ENCODE measurements around the gene ATP10A.

ATP10A gene

DNA sequence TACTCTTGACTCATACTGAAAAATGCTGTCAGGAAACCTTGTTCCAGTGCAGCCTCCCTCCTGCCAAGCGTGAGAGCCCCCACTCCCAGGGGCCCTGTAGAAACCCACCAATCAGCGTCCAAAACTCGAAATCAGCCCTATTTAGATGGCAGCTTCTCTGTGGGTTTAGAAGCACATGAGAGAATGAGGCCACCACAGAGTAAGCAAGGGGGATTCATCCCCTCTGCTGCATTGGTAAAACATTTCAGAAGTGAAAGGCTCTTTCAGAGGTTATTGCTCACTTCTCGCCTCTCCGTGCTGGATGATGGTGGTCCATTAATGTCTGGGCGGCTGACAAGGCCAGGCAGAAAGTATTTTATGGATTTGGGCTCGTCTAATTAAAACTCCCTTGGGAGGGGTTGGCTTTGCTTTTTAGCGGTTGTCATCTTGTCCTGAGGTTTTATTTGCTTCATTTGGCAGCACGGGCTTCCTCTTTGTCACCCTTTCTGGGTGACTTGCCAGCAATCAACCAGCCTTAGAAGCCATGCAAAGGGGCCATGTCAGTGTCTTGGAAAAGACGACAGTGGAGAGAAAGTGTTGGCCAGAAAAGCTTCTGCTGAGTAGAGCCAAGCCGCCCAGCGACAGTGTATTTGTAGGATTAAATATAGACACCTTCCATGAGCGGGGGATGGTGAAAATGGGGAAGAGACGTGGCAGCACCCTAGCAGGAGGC, 145.5 kb downstream of the ATP10A start:
- peak; percentile 11 for DNase-seq (ENCODE audit: low spot score)

- no peak for DNase-seq (ENCODE audit: low spot score)
These were observed 146.0 kb downstream of the ATP10A start for GRCh38 chr15:25717127-25717456.

DNA sequence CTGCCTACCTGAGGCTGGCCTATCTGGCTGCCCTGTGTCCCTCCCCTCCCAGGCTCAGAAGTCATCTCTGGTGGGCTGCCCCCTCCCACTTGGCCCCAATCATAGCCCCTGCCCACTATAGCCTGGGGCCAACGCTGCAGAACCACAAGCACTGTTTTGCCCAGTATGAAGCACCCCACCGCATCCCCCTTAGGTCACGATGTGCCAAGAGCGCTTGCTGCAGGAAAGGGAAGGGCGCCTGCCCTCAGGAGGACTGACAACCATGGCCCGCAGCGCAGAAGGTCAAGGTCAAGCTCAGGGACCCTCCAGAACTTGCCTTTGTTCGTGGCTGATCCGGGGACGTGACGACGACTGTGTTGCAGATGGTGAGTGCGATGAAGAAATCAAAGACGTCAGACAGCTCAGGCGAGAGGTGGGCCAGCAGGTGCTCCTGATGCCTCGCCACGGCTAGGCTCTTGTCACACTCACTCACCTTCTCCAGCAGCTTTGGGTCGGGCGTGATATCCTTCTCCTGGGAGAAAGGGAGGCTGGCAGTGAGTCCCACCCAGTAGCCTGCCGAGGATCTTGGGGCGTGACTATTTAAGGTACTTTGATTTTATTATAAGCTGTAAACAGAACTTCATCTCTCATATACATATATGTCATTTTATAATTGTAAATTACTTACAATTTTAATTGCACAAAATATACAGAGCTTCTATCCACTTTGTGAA, 146.6 kb downstream of the ATP10A start:
- DNase-seq (ENCODE audit: low spot score) = no peak

DNA sequence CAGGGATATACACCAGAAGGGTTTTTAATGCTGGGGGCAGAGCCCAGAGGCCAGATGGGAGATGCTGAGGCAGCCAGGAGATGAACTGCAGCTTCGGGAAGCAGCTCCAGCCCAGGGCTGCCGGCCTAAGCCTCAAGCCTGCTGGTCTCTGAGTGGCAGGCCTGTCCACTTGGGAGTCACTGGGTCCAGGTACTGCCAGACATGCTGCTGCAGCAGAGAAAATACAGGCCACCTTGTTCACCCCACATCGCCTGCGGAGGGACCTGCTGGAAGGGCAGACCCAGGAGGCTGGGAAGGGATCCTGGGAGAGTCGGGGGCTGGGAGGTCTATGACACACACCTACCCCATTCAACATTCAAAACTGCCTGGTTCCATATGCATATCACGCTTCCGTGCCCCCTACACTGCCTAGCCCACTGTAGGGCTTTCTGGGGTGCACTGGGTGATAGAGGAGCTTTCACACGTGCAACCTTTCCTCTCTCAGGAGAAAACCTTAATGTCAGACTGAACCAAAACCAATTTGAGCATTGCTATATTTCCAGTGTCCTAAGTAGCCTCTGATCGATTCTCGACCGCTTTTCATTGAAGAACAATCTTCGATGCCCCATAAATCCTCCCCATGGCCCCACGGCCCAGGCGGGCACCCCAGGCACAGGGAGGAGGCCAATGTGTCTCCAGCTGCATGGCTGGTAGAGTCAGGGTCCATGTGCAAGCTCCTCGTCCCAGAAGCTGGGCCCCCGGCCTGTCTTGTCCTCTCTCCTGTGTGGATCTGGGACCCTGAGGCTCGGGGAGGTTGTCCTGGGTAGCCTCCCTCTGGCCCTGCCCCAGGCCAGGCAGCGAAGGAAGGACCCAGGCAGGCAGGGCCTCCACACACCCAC, 147.4 kb downstream of the ATP10A start:
- no peak for DNase-seq (ENCODE audit: low spot score)

GRCh38 chr15:25714538-25714840, 148.6 kb downstream of the ATP10A start:
- DNase-seq (ENCODE audit: low spot score) = no peak

- no peak for DNase-seq (ENCODE audit: low spot score)
These were observed 149.2 kb downstream of the ATP10A start for GRCh38 chr15:25713736-25714537.

DNA sequence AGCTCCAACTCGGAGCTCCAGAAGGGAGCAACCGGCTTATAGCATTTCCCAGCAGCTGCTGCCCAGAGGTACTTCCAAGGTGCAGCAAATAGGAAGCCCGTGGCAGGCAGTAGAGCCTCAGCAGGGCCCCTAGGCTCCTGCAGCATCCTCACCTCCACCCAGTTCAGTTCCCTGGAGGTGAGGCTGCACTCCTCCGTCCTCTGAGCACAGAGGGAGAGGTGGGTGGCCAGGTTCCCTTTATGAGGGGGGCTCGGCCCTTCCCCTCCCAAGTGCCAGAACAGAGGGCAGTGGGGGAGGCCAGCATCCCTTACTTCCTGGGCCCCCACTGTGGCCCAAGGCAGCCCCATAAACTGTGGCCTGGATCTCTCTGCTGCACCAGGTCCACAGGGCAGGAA, 150.2 kb downstream of the ATP10A start:
- no peak for DNase-seq (ENCODE audit: low spot score)

- DNase-seq (ENCODE audit: low spot score) = no peak
These were observed 150.8 kb downstream of the ATP10A start for GRCh38 chr15:25712192-25712960.

- DNase-seq (ENCODE audit: low spot score) = no peak
These were observed 151.4 kb downstream of the ATP10A start for GRCh38 chr15:25711691-25712090.

- no peak for DNase-seq (ENCODE audit: low spot score)
These were observed 152.0 kb downstream of the ATP10A start for GRCh38 chr15:25711164-25711563.

GRCh38 chr15:25710184-25710583, 152.9 kb downstream of the ATP10A start:
- DNase-seq (ENCODE audit: low spot score) = peak; percentile 54

DNA sequence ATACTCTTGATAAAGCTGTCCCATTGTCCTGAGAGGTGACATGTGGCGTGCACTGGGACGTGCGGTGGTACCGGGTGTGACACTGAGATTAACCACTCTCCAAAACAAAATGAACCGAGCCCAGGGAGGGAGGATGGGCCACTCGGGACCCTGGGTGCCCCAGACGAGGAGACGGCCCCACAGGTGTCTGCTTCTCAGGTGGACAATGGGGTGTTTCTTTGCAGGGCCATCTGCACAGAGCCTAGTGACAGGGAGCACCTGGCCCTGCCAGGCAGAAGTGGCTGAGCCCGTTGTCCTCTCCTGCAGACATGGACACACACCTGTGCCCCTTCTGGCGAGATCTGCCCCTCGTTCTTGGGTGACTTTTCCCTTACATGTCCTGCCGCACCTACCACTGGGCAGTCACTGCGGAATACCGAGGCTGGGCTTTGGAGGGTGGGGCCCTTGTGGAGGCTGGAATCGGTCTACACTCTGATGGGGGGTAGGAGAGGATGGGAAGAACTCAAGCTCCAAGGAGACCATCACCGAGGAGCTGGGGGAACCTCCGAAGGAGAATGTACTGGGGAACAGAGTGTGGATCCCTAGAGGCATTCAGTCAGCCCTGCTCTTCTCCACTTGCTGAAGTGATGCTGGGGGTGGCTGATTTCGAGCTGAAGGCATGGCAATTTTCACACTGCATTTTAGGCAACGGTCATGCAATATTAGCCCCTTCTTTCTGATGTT, 153.5 kb downstream of the ATP10A start:
- DNase-seq (ENCODE audit: low spot score) = no peak

- DNase-seq (ENCODE audit: low spot score) = no peak
These were observed 154.7 kb downstream of the ATP10A start for GRCh38 chr15:25708391-25708790.

GRCh38 chr15:25707656-25708365, 155.3 kb downstream of the ATP10A start:
- DNase-seq (ENCODE audit: low spot score) = no peak

DNA sequence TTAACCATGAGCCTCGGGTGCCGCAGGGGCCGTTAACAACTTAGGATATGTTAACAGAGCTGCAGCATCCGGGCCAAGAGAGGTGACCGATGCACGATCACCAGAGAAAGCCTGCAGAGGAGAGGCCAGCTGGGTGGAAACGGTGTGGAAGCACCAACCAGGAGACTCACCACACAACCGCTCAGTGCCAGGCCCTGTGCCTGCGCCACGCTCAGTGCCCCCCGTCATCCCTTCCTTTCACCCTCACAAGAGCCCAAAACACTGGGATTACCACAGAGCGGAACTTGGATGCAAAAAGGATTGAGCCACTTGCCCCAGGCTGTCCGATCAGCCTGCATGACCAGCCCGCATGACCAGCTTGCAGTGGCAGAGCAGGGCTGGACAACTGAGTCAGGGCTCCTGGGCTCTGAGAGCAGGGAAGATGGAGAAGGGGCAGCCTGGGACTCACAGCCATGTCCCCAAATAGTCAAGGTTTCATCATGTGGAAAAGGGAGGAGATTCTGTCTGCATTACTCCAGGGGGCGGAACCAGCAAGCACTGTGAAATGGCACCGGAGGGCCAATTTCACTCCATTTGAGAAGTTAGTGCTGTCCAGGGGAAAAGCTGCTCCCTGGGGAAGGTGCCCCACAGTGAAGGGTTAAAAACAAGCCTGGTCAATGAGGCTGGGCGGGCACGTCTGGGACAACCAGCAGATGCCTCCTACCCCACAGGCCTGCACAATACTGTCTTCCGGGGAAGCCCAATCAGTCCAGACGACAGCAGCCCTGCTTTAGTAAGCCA, 156.8 kb downstream of the ATP10A start:
- no peak for DNase-seq (ENCODE audit: low spot score)

DNA sequence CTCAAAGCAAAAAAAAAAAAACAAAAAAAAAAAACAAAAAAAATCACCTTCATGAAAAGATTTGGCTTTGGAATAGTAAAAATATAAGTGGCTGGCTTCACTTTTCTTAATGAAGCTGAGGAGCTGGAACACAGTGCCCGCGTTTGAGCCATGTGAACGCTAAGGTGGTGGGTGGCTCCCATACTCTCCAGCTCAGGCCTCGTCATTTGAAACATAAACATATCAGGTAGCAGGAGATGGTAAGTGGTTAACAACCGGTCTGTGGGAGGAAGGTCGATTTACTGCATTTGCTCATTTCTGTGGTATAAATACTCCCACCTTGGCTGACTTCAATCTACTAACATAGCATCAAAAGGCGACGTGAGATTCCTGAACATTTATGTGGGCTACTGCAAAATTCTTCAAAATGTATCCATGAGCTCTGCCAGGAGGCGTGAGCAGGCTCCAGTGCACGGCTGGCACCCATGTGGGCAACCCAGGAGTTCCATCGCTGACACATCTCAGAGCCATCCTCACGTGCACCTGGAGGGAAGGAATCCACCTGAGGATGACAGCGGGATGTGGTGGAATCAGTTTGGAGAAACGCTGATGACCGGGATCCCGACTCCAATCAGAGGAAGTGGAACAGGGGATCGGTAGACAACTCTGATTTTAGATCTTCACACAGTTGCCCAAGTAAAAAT, 157.6 kb downstream of the ATP10A start:
- no peak for DNase-seq (ENCODE audit: low spot score)

- no peak for DNase-seq (ENCODE audit: low spot score)
These were observed 159.4 kb downstream of the ATP10A start for GRCh38 chr15:25703726-25704125.

DNA sequence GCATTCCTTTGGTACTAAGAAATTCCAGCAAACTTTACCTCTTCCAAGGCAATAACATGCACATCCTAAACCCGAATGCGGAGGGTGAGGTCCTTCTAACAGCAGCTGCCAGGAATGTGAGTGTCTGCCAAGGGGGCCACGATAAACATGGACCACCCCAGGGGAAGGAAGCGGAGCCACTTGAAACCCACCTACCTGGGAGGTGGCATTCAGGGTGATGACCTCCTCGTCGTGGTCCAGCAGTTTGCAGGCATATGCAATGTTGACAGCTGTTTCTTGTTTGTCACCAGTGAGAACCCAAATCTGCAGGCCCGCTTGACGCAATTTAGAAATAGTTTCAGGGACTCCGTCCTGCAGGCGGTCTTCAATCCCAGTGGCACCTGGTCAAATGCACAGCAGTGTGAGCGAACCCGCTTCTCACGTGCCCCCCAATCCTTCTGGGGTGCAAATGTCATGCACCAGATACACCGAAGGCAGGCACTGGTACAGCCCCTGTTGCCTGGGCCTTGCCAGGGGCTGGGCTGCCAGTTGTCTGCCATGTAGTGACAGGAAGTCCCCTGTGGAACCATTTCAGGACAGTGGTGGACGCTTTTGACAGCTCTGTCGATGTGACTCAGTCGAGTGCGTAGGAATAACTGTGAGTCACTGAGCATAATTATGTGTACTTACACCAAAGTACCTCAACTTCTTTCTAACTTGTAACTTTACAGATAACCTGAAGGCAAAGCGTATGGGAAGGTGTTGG, 161.2 kb downstream of the ATP10A start:
- no peak for DNase-seq (ENCODE audit: low spot score)
